WTC11 (cell line): ENCODE data around the gene EFCAB8. TPM values are rescaled to one million over a fixed set of nuclear protein-coding genes. Genes with fewer than 3 reads are reported as not detected.

ENCODE experiments used
- ATAC-seq: fragments of 200-7000 bp; cut with Tn5 transposase; 2 replicates; pipeline ENCODE4 v1.10.0; 2021; ENCODE audit warnings: mild to moderate bottlenecking, moderate library complexity
- CTCF ChIA-PET: fragments of 300-600 bp; sonication (Branson Sonifier 250); formaldehyde crosslinking; loops from one replicate; lab custom pipeline; 2021; ENCODE audit warnings: antibody characterized with exemption; lab: Charles Lee
- POLR2A ChIA-PET: fragments of 350-600 bp; sonication (Branson Sonifier 250); formaldehyde crosslinking; loops from one replicate; lab custom pipeline; 2021; ENCODE audit warnings: antibody characterized with exemption; lab: Charles Lee
- DNase-seq: peaks from one replicate; pipeline ENCODE4 v3.0.0; 2021; ENCODE audit warnings: low spot score
- H3K27ac Mint-ChIP-seq: 2 replicates; pipeline ENCODE4 v1.8.0; 2021; ENCODE audit warnings: mixed read lengths
- H3K27me3 Mint-ChIP-seq: 2 replicates; pipeline ENCODE4 v1.8.0; 2021; ENCODE audit warnings: low read depth, mild to moderate bottlenecking, moderate library complexity, mixed read lengths
- H3K36me3 Mint-ChIP-seq: 2 replicates; pipeline ENCODE4 v1.8.0; 2021; ENCODE audit warnings: mixed read lengths
- H3K4me1 Mint-ChIP-seq: 2 replicates; pipeline ENCODE4 v1.8.0; 2022; ENCODE audit warnings: mixed read lengths
- H3K4me3 Mint-ChIP-seq: 2 replicates; pipeline ENCODE4 v1.8.0; 2021; ENCODE audit warnings: mild to moderate bottlenecking, moderate library complexity, mixed read lengths
- H3K9me3 Mint-ChIP-seq: 2 replicates; pipeline ENCODE4 v1.8.0; 2021; ENCODE audit warnings: mixed read lengths
- CREB1 ChIP-seq: sonication (generic); formaldehyde crosslinking; IDR thresholded peaks from 2 replicates; pipeline ENCODE4 v1.8.0; 2023; ENCODE audit warnings: mild to moderate bottlenecking, missing genetic modification reagents
- ELF4 ChIP-seq: sonication (generic); formaldehyde crosslinking; IDR thresholded peaks from 2 replicates; pipeline ENCODE4 v1.8.1; 2022; ENCODE audit warnings: low read depth, mild to moderate bottlenecking, moderate library complexity, missing genetic modification reagents
- FOXJ3 ChIP-seq: sonication (generic); formaldehyde crosslinking; IDR thresholded peaks from 2 replicates; pipeline ENCODE4 v1.9.0; 2021; ENCODE audit warnings: missing genetic modification reagents, mild to moderate bottlenecking, borderline replicate concordance
- FOXP1 ChIP-seq: sonication (generic); formaldehyde crosslinking; IDR thresholded peaks from 2 replicates; pipeline ENCODE4 v1.8.0; 2022; ENCODE audit warnings: missing genetic modification reagents, mild to moderate bottlenecking, moderate library complexity, borderline replicate concordance
- GRHL2 ChIP-seq: fragments of 250-450 bp; sonication (Bioruptor Pico); IDR thresholded peaks from 2 replicates; pipeline ENCODE4 v1.8.0; 2022; ENCODE audit warnings: mild to moderate bottlenecking, moderate library complexity; ENCODE audit not compliant: insufficient replicate concordance, severe bottlenecking
- GTF2I ChIP-seq: fragments of 250-450 bp; sonication (Bioruptor Pico); conservative IDR thresholded peaks from 2 replicates; pipeline ENCODE4 v1.4.0; 2021; ENCODE audit warnings: mild to moderate bottlenecking
- HMGA2 ChIP-seq: fragments of 250-450 bp; sonication (Bioruptor Pico); IDR thresholded peaks from 2 replicates; pipeline ENCODE4 v1.4.0; 2021; ENCODE audit warnings: mild to moderate bottlenecking, moderate library complexity
- JAZF1 ChIP-seq: fragments of 250-450 bp; sonication (Bioruptor Pico); IDR thresholded peaks from 2 replicates; pipeline ENCODE4 v1.9.0; 2021; ENCODE audit warnings: moderate library complexity, mild to moderate bottlenecking, inconsistent platforms
- MYBL2 ChIP-seq: sonication (generic); formaldehyde crosslinking; IDR thresholded peaks from 2 replicates; pipeline ENCODE4 v1.8.1; 2023; ENCODE audit warnings: mild to moderate bottlenecking, moderate library complexity, missing genetic modification reagents
- NFATC4 ChIP-seq: fragments of 250-450 bp; sonication (Bioruptor Pico); IDR thresholded peaks from 2 replicates; pipeline ENCODE4 v1.9.0; 2021; ENCODE audit warnings: mild to moderate bottlenecking
- NFYB ChIP-seq: sonication (generic); formaldehyde crosslinking; conservative IDR thresholded peaks from 2 replicates; pipeline ENCODE4 v1.8.0; 2022; ENCODE audit warnings: low read depth, missing genetic modification reagents
- NR3C1 ChIP-seq: sonication (generic); formaldehyde crosslinking; conservative IDR thresholded peaks from 2 replicates; pipeline ENCODE4 v1.8.1; 2023; ENCODE audit warnings: low read depth, mild to moderate bottlenecking, missing genetic modification reagents
- PRRX2 ChIP-seq: fragments of 250-450 bp; sonication (Bioruptor Pico); IDR thresholded peaks from 2 replicates; pipeline ENCODE4 v1.8.0; 2021; ENCODE audit warnings: mild to moderate bottlenecking
- RELA ChIP-seq: sonication (generic); formaldehyde crosslinking; IDR thresholded peaks from 2 replicates; pipeline ENCODE4 v1.8.1; 2022; ENCODE audit warnings: missing genetic modification reagents, mild to moderate bottlenecking, borderline replicate concordance
- SMAD4 ChIP-seq: sonication (generic); formaldehyde crosslinking; IDR thresholded peaks from 2 replicates; pipeline ENCODE4 v1.8.0; 2022; ENCODE audit warnings: mild to moderate bottlenecking, missing genetic modification reagents
- SP1 ChIP-seq: sonication (generic); formaldehyde crosslinking; conservative IDR thresholded peaks from 2 replicates; pipeline ENCODE4 v1.8.1; 2022; ENCODE audit warnings: missing genetic modification reagents
- ZNF423 ChIP-seq: fragments of 250-450 bp; sonication (Bioruptor Pico); IDR thresholded peaks from 2 replicates; pipeline ENCODE4 v2.1.2; 2022; ENCODE audit warnings: mild to moderate bottlenecking, moderate library complexity
- total RNA-seq: library from RNA; stranded (reverse); gene quantifications from 3 replicates; pipeline ENCODE4 v1.2.3, GENCODE V29; 2021
- TF ChIP-seq, protein P1 (sequence below): sonication (generic); formaldehyde crosslinking; IDR thresholded peaks from 2 replicates; pipeline ENCODE4 v1.8.1; 2023; ENCODE audit warnings: mild to moderate bottlenecking, missing genetic modification reagents
- TF ChIP-seq, protein P2 (sequence below): sonication (generic); formaldehyde crosslinking; IDR thresholded peaks from 2 replicates; pipeline ENCODE4 v1.8.0; 2023; ENCODE audit warnings: missing genetic modification reagents
- TF ChIP-seq, protein P3 (sequence below): fragments of 250-450 bp; sonication (Bioruptor Pico); IDR thresholded peaks from 2 replicates; pipeline ENCODE4 v1.9.0; 2021; ENCODE audit warnings: moderate library complexity, mild to moderate bottlenecking, inconsistent platforms, borderline replicate concordance
- TF ChIP-seq, protein P4 (sequence below): sonication (generic); formaldehyde crosslinking; IDR thresholded peaks from 2 replicates; pipeline ENCODE4 v1.8.1; 2023; ENCODE audit warnings: mild to moderate bottlenecking, missing genetic modification reagents, moderate library complexity
- TF ChIP-seq, protein P5 (sequence below): sonication (generic); formaldehyde crosslinking; IDR thresholded peaks from 2 replicates; pipeline ENCODE4 v1.8.1; 2022; ENCODE audit warnings: mild to moderate bottlenecking, moderate library complexity, missing genetic modification reagents
- TF ChIP-seq, protein P6 (sequence below): sonication (generic); formaldehyde crosslinking; IDR thresholded peaks from 2 replicates; pipeline ENCODE4 v1.8.0; 2022; ENCODE audit warnings: mild to moderate bottlenecking, missing genetic modification reagents
- TF ChIP-seq, protein P7 (sequence below): fragments of 250-450 bp; sonication (Bioruptor Pico); IDR thresholded peaks from 2 replicates; pipeline ENCODE4 v1.9.0; 2021; ENCODE audit warnings: mild to moderate bottlenecking, borderline replicate concordance

EFCAB8 gene
- total RNA-seq, 1 experiment from 2014 or later, result 0.17 TPM

DNA sequence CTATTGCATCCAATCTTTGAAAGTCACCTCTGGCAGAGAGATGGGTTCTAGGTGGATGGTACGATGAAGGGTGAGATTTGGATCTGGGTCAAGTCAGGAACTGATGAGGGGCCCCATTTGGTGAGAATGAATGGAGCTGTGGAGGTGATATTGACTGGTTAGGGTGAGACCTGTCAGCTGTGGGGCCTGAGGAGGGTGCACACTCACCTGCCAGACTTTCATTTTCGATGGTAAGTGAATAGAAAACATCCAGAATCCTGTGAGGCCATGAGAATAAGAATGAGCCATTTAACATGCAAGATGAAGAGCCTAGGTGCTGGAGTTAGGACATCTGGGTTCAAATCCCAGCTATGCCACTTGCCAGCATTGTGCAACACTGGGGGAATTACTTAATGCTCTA lies 138.7 kb downstream of the EFCAB8 start (continued):
- no peak for TF ChIP-seq SP1 (CRISPR knock-in tag)
- TF ChIP-seq ELF4 (CRISPR knock-in tag), result no peak
- no peak for TF ChIP-seq FOXP1 (CRISPR knock-in tag)
- TF ChIP-seq JAZF1 (CRISPR knock-in tag), result no peak
- TF ChIP-seq, protein P1, sequence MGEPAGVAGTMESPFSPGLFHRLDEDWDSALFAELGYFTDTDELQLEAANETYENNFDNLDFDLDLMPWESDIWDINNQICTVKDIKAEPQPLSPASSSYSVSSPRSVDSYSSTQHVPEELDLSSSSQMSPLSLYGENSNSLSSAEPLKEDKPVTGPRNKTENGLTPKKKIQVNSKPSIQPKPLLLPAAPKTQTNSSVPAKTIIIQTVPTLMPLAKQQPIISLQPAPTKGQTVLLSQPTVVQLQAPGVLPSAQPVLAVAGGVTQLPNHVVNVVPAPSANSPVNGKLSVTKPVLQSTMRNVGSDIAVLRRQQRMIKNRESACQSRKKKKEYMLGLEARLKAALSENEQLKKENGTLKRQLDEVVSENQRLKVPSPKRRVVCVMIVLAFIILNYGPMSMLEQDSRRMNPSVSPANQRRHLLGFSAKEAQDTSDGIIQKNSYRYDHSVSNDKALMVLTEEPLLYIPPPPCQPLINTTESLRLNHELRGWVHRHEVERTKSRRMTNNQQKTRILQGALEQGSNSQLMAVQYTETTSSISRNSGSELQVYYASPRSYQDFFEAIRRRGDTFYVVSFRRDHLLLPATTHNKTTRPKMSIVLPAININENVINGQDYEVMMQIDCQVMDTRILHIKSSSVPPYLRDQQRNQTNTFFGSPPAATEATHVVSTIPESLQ (CRISPR knock-in tag), result no peak
- TF ChIP-seq, protein P2, sequence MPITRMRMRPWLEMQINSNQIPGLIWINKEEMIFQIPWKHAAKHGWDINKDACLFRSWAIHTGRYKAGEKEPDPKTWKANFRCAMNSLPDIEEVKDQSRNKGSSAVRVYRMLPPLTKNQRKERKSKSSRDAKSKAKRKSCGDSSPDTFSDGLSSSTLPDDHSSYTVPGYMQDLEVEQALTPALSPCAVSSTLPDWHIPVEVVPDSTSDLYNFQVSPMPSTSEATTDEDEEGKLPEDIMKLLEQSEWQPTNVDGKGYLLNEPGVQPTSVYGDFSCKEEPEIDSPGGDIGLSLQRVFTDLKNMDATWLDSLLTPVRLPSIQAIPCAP (CRISPR knock-in tag), result no peak
- TF ChIP-seq, protein P3, sequence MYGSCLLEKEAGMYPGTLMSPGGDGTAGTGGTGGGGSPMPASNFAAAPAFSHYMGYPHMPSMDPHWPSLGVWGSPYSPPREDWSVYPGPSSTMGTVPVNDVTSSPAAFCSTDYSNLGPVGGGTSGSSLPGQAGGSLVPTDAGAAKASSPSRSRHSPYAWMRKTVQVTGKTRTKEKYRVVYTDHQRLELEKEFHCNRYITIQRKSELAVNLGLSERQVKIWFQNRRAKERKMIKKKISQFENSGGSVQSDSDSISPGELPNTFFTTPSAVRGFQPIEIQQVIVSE, result no peak
- TF ChIP-seq, protein P4, sequence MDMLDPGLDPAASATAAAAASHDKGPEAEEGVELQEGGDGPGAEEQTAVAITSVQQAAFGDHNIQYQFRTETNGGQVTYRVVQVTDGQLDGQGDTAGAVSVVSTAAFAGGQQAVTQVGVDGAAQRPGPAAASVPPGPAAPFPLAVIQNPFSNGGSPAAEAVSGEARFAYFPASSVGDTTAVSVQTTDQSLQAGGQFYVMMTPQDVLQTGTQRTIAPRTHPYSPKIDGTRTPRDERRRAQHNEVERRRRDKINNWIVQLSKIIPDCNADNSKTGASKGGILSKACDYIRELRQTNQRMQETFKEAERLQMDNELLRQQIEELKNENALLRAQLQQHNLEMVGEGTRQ (CRISPR knock-in tag), result no peak
- TF ChIP-seq MYBL2 (CRISPR knock-in tag), result no peak
- TF ChIP-seq ZNF423 (CRISPR knock-in tag), result no peak
- TF ChIP-seq SMAD4 (CRISPR knock-in tag), result no peak
- TF ChIP-seq CREB1 (CRISPR knock-in tag), result no peak
- no peak for TF ChIP-seq GTF2I (CRISPR knock-in tag)

DNA sequence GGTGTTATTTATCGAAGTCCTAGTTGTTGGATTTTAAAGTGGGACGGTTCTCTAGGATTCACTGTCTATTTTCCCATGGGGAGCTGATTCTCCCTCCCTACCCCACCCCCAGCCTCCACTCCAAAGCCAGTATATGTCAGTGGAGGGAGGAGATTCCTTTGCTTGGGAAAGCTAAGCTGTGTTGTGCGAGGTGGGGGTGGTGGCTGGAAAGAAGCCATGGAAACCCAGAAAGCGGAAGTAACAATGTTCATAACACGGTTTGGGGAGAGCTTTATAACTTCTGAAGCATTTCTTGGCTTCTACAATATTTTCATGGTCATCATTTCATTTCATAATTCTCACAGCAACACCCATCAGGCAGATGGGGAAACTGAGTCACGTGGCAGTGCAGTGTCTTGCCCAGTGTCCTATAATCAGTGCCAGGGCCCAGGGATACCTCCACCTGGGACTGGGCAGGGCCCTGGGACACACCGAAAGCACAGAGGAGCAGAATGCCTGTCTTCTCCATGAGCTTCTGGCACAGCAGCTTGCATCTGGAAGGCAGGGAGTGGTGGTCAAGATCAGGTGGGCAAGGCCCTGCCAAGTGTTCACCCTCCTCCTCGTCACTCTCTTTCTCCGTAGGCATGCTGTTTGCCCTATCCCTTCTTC lies 141.0 kb downstream of the EFCAB8 start:
- H3K27ac Mint-ChIP-seq, result no peak overlapping the region
- ATAC-seq, result no peak
- no peaks in the 10 kb centered on the region for H3K27me3 Mint-ChIP-seq
- no peak overlapping the region for H3K4me3 Mint-ChIP-seq
- no peak for DNase-seq
- no peaks in the 10 kb centered on the region for H3K4me1 Mint-ChIP-seq
- H3K36me3 Mint-ChIP-seq, result no peaks in the 10 kb centered on the region
- ChIA-PET CTCF (interaction anchor here (1.2 to 1.6 kb wide), 2 partner anchors 96 to 98 kb away, joined by 5 to 6 read pairs; no protein-coding TSS in a partner anchor), POLR2A (no interaction called here)
- H3K9me3 Mint-ChIP-seq, result no peaks in the 10 kb centered on the region
- TF ChIP-seq, protein P5, sequence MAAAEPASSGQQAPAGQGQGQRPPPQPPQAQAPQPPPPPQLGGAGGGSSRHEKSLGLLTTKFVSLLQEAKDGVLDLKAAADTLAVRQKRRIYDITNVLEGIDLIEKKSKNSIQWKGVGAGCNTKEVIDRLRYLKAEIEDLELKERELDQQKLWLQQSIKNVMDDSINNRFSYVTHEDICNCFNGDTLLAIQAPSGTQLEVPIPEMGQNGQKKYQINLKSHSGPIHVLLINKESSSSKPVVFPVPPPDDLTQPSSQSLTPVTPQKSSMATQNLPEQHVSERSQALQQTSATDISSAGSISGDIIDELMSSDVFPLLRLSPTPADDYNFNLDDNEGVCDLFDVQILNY (CRISPR knock-in tag), result no peak
- TF ChIP-seq RELA (CRISPR knock-in tag) (no peak), GRHL2 (CRISPR knock-in tag) (no peak), HMGA2 (CRISPR knock-in tag) (no peak), ELF4 (CRISPR knock-in tag) (no peak), FOXJ3 (CRISPR knock-in tag) (no peak), NFATC4 (CRISPR knock-in tag) (no peak), NFYB (CRISPR knock-in tag) (no peak), PRRX2 (CRISPR knock-in tag) (no peak), NR3C1 (CRISPR knock-in tag) (no peak)
- TF ChIP-seq, protein P6, sequence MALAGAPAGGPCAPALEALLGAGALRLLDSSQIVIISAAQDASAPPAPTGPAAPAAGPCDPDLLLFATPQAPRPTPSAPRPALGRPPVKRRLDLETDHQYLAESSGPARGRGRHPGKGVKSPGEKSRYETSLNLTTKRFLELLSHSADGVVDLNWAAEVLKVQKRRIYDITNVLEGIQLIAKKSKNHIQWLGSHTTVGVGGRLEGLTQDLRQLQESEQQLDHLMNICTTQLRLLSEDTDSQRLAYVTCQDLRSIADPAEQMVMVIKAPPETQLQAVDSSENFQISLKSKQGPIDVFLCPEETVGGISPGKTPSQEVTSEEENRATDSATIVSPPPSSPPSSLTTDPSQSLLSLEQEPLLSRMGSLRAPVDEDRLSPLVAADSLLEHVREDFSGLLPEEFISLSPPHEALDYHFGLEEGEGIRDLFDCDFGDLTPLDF (CRISPR knock-in tag), result no peak
- TF ChIP-seq, protein P1 (CRISPR knock-in tag), result no peak
- TF ChIP-seq, protein P7, sequence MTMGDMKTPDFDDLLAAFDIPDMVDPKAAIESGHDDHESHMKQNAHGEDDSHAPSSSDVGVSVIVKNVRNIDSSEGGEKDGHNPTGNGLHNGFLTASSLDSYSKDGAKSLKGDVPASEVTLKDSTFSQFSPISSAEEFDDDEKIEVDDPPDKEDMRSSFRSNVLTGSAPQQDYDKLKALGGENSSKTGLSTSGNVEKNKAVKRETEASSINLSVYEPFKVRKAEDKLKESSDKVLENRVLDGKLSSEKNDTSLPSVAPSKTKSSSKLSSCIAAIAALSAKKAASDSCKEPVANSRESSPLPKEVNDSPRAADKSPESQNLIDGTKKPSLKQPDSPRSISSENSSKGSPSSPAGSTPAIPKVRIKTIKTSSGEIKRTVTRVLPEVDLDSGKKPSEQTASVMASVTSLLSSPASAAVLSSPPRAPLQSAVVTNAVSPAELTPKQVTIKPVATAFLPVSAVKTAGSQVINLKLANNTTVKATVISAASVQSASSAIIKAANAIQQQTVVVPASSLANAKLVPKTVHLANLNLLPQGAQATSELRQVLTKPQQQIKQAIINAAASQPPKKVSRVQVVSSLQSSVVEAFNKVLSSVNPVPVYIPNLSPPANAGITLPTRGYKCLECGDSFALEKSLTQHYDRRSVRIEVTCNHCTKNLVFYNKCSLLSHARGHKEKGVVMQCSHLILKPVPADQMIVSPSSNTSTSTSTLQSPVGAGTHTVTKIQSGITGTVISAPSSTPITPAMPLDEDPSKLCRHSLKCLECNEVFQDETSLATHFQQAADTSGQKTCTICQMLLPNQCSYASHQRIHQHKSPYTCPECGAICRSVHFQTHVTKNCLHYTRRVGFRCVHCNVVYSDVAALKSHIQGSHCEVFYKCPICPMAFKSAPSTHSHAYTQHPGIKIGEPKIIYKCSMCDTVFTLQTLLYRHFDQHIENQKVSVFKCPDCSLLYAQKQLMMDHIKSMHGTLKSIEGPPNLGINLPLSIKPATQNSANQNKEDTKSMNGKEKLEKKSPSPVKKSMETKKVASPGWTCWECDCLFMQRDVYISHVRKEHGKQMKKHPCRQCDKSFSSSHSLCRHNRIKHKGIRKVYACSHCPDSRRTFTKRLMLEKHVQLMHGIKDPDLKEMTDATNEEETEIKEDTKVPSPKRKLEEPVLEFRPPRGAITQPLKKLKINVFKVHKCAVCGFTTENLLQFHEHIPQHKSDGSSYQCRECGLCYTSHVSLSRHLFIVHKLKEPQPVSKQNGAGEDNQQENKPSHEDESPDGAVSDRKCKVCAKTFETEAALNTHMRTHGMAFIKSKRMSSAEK (CRISPR knock-in tag), result no peak
